Measurements from ENCODE around the gene TKTL2.
A peak's percentile ranks its signal among the peaks of the same experiment; 100 is the strongest.

Gene TKTL2

GRCh38 chr4:163473576-163473975, at the start of gene TKTL2:
TSS of gene TKTL2 (minus strand) at chr4:163473754. CDS start at chr4:163473734, 20 bp downstream.
- peaks cover 0 to 8% (median 0%) of the 10 kb centered on the region in 4 donors for H3K4me1 ChIP-seq
- intact Hi-C loops (cut with DNase I; ENCODE audit: low total_unique reads) = no loop called here
- H3K27ac ChIP-seq = no peak within 1 kb of the TSS
- no peaks in the 10 kb centered on the region for H3K27me3 ChIP-seq
- no peaks in the 10 kb centered on the region for H3K36me3 ChIP-seq
- no peak for DNase-seq
- H3K9me3 ChIP-seq = no peaks in the 10 kb centered on the region
- no peak within 1 kb of the TSS for H3K4me3 ChIP-seq
- no peak for TF ChIP-seq CTCF (IDR thresholded peaks at IDR 0.05)

GRCh38 chr4:163515198-163515597, 41.6 kb upstream of the TKTL2 start:
- Histone ChIP-seq H3K27ac (no peak overlapping the region), H3K4me1 (no peaks in the 10 kb centered on the region), H3K9me3 (no peaks in the 10 kb centered on the region), H3K4me3 (no peak overlapping the region), H3K27me3 (no peaks in the 10 kb centered on the region), H3K36me3 (peaks cover 25 to 46% (median 36%) of the 10 kb centered on the region in 3 donors)
- no peak for DNase-seq
- intact Hi-C loops (cut with DNase I; ENCODE audit: low total_unique reads) = no loop called here
- TF ChIP-seq CTCF (IDR thresholded peaks at IDR 0.05) = no peak

GRCh38 chr4:163505374-163505773, 31.8 kb upstream of the TKTL2 start:
- TF ChIP-seq CTCF (IDR thresholded peaks at IDR 0.05) = no peak
- Histone ChIP-seq H3K27ac (no peak overlapping the region), H3K4me3 (no peak overlapping the region), H3K36me3 (peaks cover 0 to 14% (median 6%) of the 10 kb centered on the region in 3 donors), H3K4me1 (peaks cover 0 to 17% (median 0%) of the 10 kb centered on the region in 4 donors), H3K9me3 (no peaks in the 10 kb centered on the region), H3K27me3 (no peaks in the 10 kb centered on the region)
- no peak for DNase-seq
- intact Hi-C loops (cut with DNase I; ENCODE audit: low total_unique reads) = no loop called here

GRCh38 chr4:163500586-163500985, 27.0 kb upstream of the TKTL2 start:
- Histone ChIP-seq H3K27ac (no peak overlapping the region), H3K4me3 (no peak overlapping the region), H3K36me3 (no peaks in the 10 kb centered on the region), H3K9me3 (no peaks in the 10 kb centered on the region), H3K27me3 (no peaks in the 10 kb centered on the region), H3K4me1 (peaks cover 0 to 33% (median 9%) of the 10 kb centered on the region in 4 donors)
- TF ChIP-seq CTCF (IDR thresholded peaks at IDR 0.05) = no peak
- DNase-seq = no peak
- intact Hi-C loops (cut with DNase I; ENCODE audit: low total_unique reads) = no loop called here

- H3K4me1 ChIP-seq = peaks cover 0 to 36% (median 15%) of the 10 kb centered on the region in 4 donors
- H3K36me3 ChIP-seq = no peaks in the 10 kb centered on the region
- no peaks in the 10 kb centered on the region for H3K27me3 ChIP-seq
- no peak for TF ChIP-seq CTCF (IDR thresholded peaks at IDR 0.05)
- intact Hi-C loops (cut with DNase I; ENCODE audit: low total_unique reads) = no loop called here
- no peaks in the 10 kb centered on the region for H3K9me3 ChIP-seq
- peak overlapping the region; percentile 81 to 98 for H3K4me3 ChIP-seq
- no peak for DNase-seq
- H3K27ac ChIP-seq = peak overlapping the region in 1 of 2 donors; percentile 90
These were observed 22.3 kb upstream of the TKTL2 start for GRCh38 chr4:163495900-163496299.
